Measurements from ENCODE around the gene ZDHHC22. TPM values are rescaled to one million over a fixed set of nuclear protein-coding genes. Genes with fewer than 3 reads are reported as not detected.

The ZDHHC22 gene
- total and polyA plus RNA-seq, 2 of the 13 experiments (the other 11 are each of a cell fraction or from before 2014, with no cell fraction given) = not detected

DNA sequence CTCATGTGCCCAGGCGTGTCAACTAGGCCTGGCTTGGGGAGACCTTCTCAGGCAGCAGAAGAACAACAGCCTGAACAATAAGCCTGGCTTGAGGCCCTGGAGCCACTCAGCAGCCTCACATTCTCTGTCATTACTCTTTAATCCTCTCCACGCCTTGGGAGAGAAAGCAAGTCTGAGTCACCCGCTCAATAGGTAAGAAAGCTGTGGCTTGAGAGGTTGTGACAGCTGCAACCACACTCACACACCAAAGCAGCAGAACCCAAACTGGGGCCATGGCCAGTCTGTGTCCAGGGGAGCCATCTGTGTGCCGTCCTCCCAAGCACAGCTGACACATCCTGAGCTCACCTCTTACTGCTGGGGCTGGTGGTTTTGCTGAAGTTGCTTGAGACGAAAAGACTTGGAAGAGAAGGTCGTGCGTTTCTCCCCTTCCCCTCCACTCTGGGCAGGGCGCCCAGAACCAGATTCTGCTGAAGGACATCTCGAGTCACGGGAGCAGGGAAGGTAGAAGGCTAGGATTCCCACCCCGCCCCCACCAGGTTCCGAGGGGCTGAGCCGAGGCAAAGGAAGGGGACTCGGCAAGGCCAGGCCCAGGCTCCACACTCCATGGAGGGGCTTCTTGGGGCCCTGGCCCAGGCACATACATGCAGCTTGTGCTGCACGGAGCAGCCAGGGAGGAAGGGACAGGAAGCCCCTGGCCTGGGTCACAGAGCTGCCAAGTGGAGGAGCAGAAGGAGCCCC is 45.5 kb upstream of the ZDHHC22 start (continued):
- no peak for TF ChIP-seq ZFP36 (IDR thresholded peaks at IDR 0.05; ENCODE audit: borderline replicate concordance, low read depth, low read length, partially characterized antibody)
- no peak for TF ChIP-seq ZNF142 (CRISPR knock-in tag; IDR thresholded peaks at IDR 0.05)
- no peak for TF ChIP-seq ELF4 (CRISPR knock-in tag; IDR thresholded peaks at IDR 0.05; ENCODE audit: borderline replicate concordance)
- TF ChIP-seq SAFB2 (CRISPR knock-in tag; IDR thresholded peaks at IDR 0.05; ENCODE audit: borderline replicate concordance, low read depth) = no peak
- no peak for TF ChIP-seq SRY (CRISPR knock-in tag; IDR thresholded peaks at IDR 0.05)
- TF ChIP-seq PPARG (CRISPR knock-in tag; conservative IDR thresholded peaks at IDR 0.05) = no peak
- no peak for TF ChIP-seq HNRNPH1 (optimal IDR thresholded peaks at IDR 0.05; ENCODE audit: low read depth, low read length)
- TF ChIP-seq ZFP91 (CRISPR knock-in tag; IDR thresholded peaks at IDR 0.05; ENCODE audit: borderline replicate concordance) = peak; percentile 64; the same call in 1 of the 2 replicates
- TF ChIP-seq MNT (IDR thresholded peaks at IDR 0.05) = no peak
- TF ChIP-seq, protein P1, sequence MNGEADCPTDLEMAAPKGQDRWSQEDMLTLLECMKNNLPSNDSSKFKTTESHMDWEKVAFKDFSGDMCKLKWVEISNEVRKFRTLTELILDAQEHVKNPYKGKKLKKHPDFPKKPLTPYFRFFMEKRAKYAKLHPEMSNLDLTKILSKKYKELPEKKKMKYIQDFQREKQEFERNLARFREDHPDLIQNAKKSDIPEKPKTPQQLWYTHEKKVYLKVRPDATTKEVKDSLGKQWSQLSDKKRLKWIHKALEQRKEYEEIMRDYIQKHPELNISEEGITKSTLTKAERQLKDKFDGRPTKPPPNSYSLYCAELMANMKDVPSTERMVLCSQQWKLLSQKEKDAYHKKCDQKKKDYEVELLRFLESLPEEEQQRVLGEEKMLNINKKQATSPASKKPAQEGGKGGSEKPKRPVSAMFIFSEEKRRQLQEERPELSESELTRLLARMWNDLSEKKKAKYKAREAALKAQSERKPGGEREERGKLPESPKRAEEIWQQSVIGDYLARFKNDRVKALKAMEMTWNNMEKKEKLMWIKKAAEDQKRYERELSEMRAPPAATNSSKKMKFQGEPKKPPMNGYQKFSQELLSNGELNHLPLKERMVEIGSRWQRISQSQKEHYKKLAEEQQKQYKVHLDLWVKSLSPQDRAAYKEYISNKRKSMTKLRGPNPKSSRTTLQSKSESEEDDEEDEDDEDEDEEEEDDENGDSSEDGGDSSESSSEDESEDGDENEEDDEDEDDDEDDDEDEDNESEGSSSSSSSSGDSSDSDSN (CRISPR knock-in tag; IDR thresholded peaks at IDR 0.05) = peak; percentile 41; the same call in 1 of the 2 replicates
- TF ChIP-seq ZNF619 (CRISPR knock-in tag; IDR thresholded peaks at IDR 0.05) = 0 out of 2 replicates have a peak, but pooled peaks have one; percentile 22
- TF ChIP-seq ZFP82 (CRISPR knock-in tag; IDR thresholded peaks at IDR 0.05; ENCODE audit: borderline replicate concordance) = no peak
- TF ChIP-seq ASH2L (IDR thresholded peaks at IDR 0.05; ENCODE audit: insufficient read length, low read depth, low read length) = no peak

Data from HepG2 (cell line).